Measurements from ENCODE around the gene EPB41L1. TPM values are rescaled to one million over a fixed set of nuclear protein-coding genes. Genes with fewer than 3 reads are reported as not detected.

EPB41L1 gene
- under 1 TPM in 1 of 2 experiments, not detected in 1; 0.28 TPM for total RNA-seq

DNA sequence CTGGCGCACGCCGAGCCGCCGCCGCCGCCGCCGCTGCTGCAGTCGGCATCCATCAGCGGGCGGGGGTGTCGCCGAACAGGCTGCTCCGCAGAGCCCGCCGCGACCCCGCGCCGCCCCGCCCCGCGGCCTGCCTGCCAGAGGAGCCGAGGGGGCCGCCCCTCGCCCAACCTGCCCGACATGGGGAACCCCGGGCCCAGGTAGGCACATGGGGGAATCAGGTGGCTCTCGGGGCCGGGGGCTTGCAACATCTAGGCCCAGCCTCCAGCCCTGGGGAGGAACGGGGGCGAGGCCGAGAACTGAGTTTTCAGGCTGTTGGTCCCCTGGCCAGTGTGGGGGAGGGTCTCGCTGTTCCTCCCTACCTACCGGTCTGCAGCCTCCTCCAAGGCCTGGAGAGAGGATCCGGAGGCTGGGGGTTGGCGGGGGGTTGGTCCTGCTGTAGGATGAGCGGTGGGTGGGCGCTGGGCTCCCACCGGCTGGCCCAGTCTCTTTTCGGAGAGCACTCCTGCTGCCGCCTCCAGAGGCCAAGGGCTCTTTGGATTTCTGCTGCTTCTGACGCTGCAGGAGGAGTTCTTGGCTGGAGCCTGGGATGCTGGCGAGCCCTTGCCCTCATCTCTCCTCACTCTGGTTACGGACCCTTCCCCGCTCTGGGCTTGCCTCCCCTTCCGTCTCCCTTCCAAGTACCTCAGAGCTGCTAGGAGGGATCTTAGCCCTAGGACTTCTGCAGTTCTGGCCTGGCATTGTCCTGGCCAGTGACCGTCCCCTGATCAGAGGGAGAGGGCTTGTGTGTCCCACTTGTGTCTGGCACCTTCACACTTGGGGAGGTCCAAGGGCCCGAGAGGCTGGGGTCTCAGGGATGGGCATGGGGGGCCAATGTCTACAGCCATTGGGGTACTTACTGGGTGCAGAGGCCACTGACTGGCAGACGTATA lies at the start of gene EPB41L1:
EPB41L1 (plus strand) TSS at position 41 of the 929 bp plus-strand sequence. CDS start 19,038 bp downstream, outside the sequence.
- DNase-seq (no peak), ATAC-seq (no peak)
- Mint-ChIP-seq H3K4me1 (peaks cover 2% of the 10 kb centered on the region), H3K4me3 (no peak within 1 kb of the TSS), H3K36me3 (no peaks in the 10 kb centered on the region), H3K27ac (no peak within 1 kb of the TSS), H3K9me3 (ENCODE audit: low read depth) (no peaks in the 10 kb centered on the region), H3K27me3 (peaks cover 39% of the 10 kb centered on the region)
- CTCF ChIA-PET = interaction anchor here (3.5 to 4.3 kb wide), 2 partner anchors 44 to 163 kb away, joined by 13 to 17 read pairs; no protein-coding TSS in a partner anchor

DNA sequence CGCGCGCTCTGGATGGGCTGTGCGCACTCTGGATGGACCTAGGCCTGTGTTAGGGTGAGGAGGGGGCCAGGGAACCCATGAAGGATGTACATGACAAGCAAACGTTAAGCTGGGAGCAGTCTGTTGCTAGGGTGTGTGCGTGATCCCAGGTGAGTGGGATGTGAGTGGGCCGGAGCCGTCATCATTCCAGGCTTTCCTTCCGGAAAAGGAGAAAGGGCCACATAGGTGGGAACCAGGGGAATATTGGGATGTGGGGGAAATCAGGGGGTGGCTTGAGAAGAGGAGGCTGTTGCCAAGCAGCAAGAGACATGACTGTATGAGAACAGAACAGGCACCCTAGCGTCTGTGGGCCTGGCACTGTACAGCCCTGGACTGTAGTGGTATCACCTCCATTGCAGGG lies 49.7 kb upstream of the EPB41L1 start:
- Mint-ChIP-seq H3K4me1 (no peaks in the 10 kb centered on the region), H3K27me3 (no peaks in the 10 kb centered on the region), H3K9me3 (ENCODE audit: low read depth) (no peaks in the 10 kb centered on the region), H3K36me3 (no peaks in the 10 kb centered on the region), H3K27ac (no peak overlapping the region), H3K4me3 (no peak overlapping the region)
- DNase-seq = no peak
- no peak for ATAC-seq
- CTCF ChIA-PET = interaction anchor here (1.1 kb wide), 1 partner anchor 24 kb away, joined by 3 read pairs; no protein-coding TSS in a partner anchor

DNA sequence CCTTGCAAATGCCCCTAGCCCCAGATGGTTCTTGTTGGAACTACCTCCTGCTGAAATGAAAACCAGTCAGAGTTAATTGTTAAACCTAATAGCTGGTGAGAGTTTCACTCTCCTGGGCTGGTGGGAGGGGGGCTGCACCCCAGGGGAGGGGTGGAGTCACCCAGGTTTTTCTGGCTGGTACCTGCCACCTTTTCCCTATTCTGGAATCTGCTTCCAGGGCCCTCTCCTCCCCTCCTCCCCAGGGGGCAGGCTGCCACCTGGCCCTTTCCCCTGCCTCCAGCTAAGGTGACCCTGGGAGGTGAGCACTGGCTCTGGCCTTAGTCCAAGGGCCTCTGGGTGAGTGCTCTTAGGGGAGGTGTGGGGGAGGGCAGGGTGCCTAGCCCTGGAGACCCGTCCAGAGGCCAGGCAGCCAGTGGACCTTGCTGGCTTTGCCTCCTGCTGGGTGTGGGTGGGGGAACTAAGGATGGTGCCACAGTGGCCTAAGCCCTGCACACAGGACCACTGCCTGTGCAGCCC lies 48.8 kb upstream of the EPB41L1 start:
- ATAC-seq (no peak), DNase-seq (no peak)
- CTCF ChIA-PET = interaction anchor here (1.1 kb wide), 1 partner anchor 23 kb away, joined by 3 read pairs; no protein-coding TSS in a partner anchor
- Mint-ChIP-seq H3K4me3 (no peak overlapping the region), H3K36me3 (no peaks in the 10 kb centered on the region), H3K9me3 (ENCODE audit: low read depth) (no peaks in the 10 kb centered on the region), H3K27me3 (no peaks in the 10 kb centered on the region), H3K27ac (no peak overlapping the region), H3K4me1 (no peaks in the 10 kb centered on the region)

DNA sequence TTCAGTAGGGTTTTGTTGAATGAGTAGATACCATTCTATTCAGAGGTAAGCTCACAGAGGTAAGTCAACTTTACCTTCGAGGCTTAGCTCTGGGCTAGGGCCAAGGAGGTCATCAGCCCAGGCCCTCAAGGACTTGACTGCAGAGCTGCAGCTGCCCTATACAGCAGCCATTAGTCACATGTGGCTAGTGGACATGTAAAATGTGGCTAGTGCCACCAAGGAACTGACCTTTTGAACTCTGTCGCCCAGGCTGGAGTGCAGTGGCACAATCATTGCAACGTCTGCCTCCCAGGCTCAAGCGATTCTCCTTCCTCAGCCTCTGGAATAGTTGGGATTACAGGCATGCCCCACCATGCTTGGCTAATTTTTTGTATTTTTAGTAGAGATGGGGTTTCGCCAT lies 47.9 kb upstream of the EPB41L1 start:
- no peaks in the 10 kb centered on the region for H3K36me3 Mint-ChIP-seq
- CTCF ChIA-PET = no interaction called here
- DNase-seq = no peak
- no peak overlapping the region for H3K27ac Mint-ChIP-seq
- no peaks in the 10 kb centered on the region for H3K27me3 Mint-ChIP-seq
- no peaks in the 10 kb centered on the region for H3K4me1 Mint-ChIP-seq
- no peaks in the 10 kb centered on the region for H3K9me3 Mint-ChIP-seq (ENCODE audit: low read depth)
- no peak for ATAC-seq
- H3K4me3 Mint-ChIP-seq = no peak overlapping the region

DNA sequence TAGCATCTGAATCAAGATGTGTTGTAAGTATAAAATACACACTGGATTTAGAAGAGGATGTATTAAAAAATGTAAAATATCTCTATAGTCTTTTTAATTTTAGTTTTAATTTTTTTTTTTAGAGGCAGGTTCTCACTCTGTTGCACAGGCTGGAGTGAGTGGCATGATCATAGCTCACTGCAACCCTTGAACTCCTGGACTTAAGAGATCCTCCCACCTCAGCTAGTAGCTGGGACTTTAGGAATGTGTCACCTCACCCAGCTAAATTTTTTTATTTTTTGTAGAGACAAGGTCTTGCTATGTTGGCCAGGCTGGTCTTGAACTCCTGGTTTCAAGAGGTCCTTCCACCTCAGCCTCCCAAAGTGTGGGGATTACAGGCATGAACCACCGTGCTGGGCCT lies 46.7 kb upstream of the EPB41L1 start:
- CTCF ChIA-PET = interaction anchor here (1.6 kb wide), 1 partner anchor 115 kb away, joined by 6 read pairs; no protein-coding TSS in a partner anchor
- no peak overlapping the region for H3K4me3 Mint-ChIP-seq
- no peak overlapping the region for H3K27ac Mint-ChIP-seq
- no peaks in the 10 kb centered on the region for H3K36me3 Mint-ChIP-seq
- H3K4me1 Mint-ChIP-seq = no peaks in the 10 kb centered on the region
- no peaks in the 10 kb centered on the region for H3K9me3 Mint-ChIP-seq (ENCODE audit: low read depth)
- H3K27me3 Mint-ChIP-seq = peaks cover 4% of the 10 kb centered on the region
- ATAC-seq (no peak), DNase-seq (no peak)

DNA sequence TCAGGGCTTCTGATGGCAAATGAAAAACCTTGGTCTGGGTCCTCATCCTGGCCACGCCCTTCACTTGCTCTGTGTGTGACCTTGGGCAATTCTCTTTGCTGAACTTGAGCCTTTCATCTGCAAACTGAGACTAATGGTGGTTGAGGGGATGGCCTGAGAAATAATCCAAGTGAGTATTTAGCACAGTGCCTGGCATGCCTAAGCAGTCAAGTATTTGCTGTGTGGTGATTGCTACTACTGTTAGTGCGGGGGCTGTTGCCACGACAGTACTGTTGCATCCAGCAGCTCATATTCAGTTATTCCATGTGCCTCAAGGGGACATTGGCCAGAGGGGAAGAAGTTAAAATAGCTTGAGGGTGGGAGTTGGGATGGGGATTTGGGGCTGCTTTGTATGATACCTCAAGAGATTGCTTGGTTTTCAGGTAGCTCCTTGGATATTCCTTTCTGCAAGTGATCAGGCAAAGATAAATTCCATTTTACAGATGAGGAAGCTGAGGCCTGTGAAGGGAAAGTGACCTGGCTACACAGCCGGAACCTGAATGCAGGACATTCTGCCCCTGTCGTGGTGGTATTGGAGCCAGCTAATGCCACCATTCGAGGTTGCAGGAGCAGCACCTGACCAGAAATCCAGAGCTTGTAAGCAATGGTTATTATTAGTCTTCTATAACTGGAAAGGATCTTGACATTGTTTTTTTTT lies 45.1 kb upstream of the EPB41L1 start:
- no peaks in the 10 kb centered on the region for H3K4me1 Mint-ChIP-seq
- peaks cover 6% of the 10 kb centered on the region for H3K27me3 Mint-ChIP-seq
- no peak overlapping the region for H3K4me3 Mint-ChIP-seq
- CTCF ChIA-PET = interaction anchor here (0.6 to 1.8 kb wide), 5 partner anchors 90 to 319 kb away, joined by 3 to 8 read pairs (median 3); no protein-coding TSS in a partner anchor
- no peak overlapping the region for H3K27ac Mint-ChIP-seq
- H3K9me3 Mint-ChIP-seq (ENCODE audit: low read depth) = no peaks in the 10 kb centered on the region
- DNase-seq (no peak), ATAC-seq (no peak)
- H3K36me3 Mint-ChIP-seq = no peaks in the 10 kb centered on the region

DNA sequence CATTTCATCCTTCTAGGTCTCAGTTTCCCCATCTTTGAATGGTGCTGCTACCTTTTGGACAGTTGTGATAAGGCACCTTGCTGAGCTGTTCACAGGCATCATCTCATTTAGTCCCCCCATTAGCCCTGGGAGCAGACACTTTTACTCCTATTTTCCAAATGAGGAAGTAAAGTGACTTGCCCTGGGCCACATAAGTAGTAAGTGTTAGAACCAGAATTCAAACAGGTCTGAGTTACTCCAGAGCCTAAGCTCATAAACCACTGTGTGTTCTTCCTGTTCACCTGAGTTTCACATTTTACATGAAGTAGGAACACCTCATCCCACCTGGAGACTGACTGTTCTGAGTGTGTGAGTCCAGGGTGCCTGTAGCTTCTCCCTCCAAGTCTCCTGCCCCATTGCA lies 43.5 kb upstream of the EPB41L1 start:
- no peak for DNase-seq
- ATAC-seq = no peak
- Mint-ChIP-seq H3K9me3 (ENCODE audit: low read depth) (no peaks in the 10 kb centered on the region), H3K36me3 (no peaks in the 10 kb centered on the region), H3K4me3 (no peak overlapping the region), H3K27ac (no peak overlapping the region), H3K27me3 (peaks cover 9% of the 10 kb centered on the region), H3K4me1 (no peaks in the 10 kb centered on the region)
- CTCF ChIA-PET = interaction anchor here (0.7 to 1.8 kb wide), 3 partner anchors 118 to 1651 kb away, joined by 3 to 8 read pairs (median 4); no protein-coding TSS in a partner anchor

DNA sequence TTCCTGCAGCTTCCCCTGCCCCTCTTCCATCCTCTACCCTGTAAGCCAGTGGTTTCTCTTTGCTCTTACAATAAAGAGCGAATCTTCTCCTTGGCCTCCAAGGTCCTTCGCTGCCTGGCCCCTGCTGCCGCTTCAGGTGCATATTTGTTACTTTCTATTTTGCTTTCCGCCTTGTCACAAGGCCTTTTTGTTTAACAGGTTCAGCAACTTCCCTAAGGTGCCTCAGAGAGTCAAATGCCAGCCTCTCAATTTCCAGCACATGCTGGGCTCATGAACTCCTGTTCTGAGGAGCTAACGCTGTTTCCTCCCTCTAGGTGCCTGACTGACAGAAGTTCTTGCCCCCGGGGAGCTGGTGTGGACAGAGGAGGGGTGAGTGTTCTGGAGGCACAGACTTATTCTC lies 42.4 kb upstream of the EPB41L1 start:
- H3K27ac Mint-ChIP-seq = no peak overlapping the region
- ATAC-seq = no peak
- H3K4me1 Mint-ChIP-seq = no peaks in the 10 kb centered on the region
- H3K27me3 Mint-ChIP-seq = peaks cover 11% of the 10 kb centered on the region
- CTCF ChIA-PET = interaction anchor here (0.7 kb wide), 1 partner anchor 91 kb away, joined by 3 read pairs; no protein-coding TSS in a partner anchor
- no peak for DNase-seq
- no peak overlapping the region for H3K4me3 Mint-ChIP-seq
- H3K9me3 Mint-ChIP-seq (ENCODE audit: low read depth) = no peaks in the 10 kb centered on the region
- no peaks in the 10 kb centered on the region for H3K36me3 Mint-ChIP-seq

DNA sequence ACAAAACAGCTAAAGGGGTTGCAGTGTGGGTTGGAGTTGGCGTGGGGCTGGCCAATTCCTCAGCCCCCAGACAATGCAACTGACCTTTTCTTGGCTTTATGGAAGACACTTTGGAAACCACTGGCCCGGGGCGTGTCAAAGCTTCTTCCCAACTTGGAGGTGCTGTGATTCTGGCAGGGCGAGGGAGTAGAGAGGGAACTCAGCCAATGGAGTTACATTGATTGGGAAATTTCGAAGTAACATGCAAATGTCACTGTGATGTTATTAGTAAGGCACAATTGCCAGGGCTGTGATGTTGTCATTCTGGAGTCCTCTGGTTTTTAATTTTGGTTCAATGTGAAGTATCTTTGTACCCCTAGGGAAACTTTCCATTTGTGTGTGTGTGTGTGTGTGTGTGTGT lies 41.5 kb upstream of the EPB41L1 start:
- H3K9me3 Mint-ChIP-seq (ENCODE audit: low read depth) = no peaks in the 10 kb centered on the region
- peaks cover 15% of the 10 kb centered on the region for H3K27me3 Mint-ChIP-seq
- H3K36me3 Mint-ChIP-seq = no peaks in the 10 kb centered on the region
- no peaks in the 10 kb centered on the region for H3K4me1 Mint-ChIP-seq
- CTCF ChIA-PET = interaction anchor here (0.7 to 2.2 kb wide), 3 partner anchors 21 to 120 kb away, joined by 3 to 5 read pairs (median 3); no protein-coding TSS in a partner anchor
- ATAC-seq (no peak), DNase-seq (no peak)
- no peak overlapping the region for H3K4me3 Mint-ChIP-seq
- no peak overlapping the region for H3K27ac Mint-ChIP-seq

DNA sequence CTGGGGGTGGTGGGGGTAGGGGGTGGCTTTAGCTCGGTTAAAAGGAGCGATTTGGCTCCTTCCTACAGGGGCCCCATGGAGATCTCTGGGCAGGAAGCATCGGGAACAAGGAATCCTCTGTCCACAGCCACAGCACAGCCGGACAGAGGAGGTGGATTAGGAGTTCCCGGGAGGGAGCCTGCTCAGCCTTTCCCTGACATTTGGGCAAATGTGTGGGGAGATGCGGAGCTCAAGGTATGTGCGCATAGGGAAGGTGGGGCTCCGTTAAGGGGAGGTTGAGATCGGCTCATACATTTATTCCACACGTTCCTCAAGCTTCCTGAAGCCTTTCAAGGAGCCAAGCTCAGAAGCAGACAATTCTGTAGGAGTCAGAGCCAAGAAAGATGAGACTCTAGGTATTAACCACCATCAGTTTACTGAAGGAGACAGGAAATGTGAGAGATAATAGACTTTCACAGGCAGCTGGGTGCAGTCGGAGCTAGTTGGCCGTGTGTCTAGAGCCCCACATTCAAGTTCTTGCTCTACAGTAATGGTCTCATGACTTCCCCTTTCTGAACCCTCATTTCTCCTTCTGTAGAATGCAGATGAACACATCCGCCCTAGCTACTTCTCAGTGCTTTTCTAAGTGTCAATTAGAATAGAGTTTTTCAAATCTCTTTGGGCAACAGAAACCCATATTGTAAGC lies 40.8 kb upstream of the EPB41L1 start:
- no peaks in the 10 kb centered on the region for H3K9me3 Mint-ChIP-seq (ENCODE audit: low read depth)
- no peak overlapping the region for H3K4me3 Mint-ChIP-seq

DNA sequence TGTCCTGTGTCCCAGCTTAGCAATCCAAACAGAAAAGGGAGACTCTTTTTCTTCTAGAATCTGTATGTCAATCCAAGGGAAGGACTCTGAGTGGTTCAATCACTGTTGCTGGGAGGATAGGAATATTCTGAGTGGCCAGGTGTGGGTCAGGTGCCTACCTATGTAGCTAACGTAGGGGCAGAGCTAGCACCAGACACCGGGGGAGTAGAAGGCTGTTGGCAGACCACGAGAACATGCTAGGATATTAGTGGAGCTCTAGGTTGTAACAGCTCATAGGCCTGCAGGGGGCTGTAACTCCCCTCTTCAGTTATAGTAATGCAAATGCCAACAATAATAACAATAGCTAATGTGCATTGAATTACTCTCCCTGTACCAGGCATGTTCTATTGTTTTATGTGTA lies 39.8 kb upstream of the EPB41L1 start:
- Mint-ChIP-seq H3K9me3 (ENCODE audit: low read depth) (no peaks in the 10 kb centered on the region), H3K4me3 (no peak overlapping the region), H3K27me3 (peaks cover 25% of the 10 kb centered on the region), H3K36me3 (no peaks in the 10 kb centered on the region), H3K27ac (no peak overlapping the region), H3K4me1 (no peaks in the 10 kb centered on the region)
- no peak for ATAC-seq
- CTCF ChIA-PET = interaction anchor here (0.9 to 2.5 kb wide), 3 partner anchors 24 to 122 kb away, joined by 3 to 9 read pairs (median 5); no protein-coding TSS in a partner anchor
- DNase-seq = no peak

More for the DNA sequence above, 40.8 kb upstream of the EPB41L1 start:
- ATAC-seq = no peak
- Mint-ChIP-seq H3K27me3 (peaks cover 19% of the 10 kb centered on the region), H3K4me1 (no peaks in the 10 kb centered on the region), H3K27ac (no peak overlapping the region), H3K36me3 (no peaks in the 10 kb centered on the region)
- CTCF ChIA-PET = interaction anchor here (0.5 to 2.5 kb wide), 5 partner anchors 20 to 128 kb away, joined by 3 to 9 read pairs (median 4); no protein-coding TSS in a partner anchor
- DNase-seq = no peak

DNA sequence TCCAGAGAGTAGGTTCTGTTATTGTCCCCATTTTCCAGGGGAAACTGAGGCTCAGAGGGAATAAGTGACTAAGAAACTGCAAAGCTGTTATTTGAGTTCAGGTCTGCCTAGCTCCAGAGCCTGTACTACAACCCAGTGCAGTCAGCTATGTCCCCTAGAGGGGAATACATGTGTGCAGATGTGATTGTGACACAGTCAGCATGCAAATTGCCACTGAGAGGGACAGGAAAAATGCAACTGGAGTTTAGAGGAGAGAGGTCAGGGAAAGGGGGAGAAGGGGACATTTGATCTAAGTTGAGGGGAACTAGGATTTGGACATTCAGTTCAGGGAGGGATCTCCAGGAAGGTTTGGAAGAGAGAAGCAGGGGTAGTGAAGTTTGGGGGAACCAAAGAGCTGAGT lies 38.6 kb upstream of the EPB41L1 start:
- Mint-ChIP-seq H3K27me3 (peaks cover 30% of the 10 kb centered on the region), H3K9me3 (ENCODE audit: low read depth) (no peaks in the 10 kb centered on the region), H3K27ac (no peak overlapping the region), H3K4me1 (no peaks in the 10 kb centered on the region), H3K4me3 (no peak overlapping the region), H3K36me3 (no peaks in the 10 kb centered on the region)
- no peak for ATAC-seq
- CTCF ChIA-PET = interaction anchor here (2.5 kb wide), 1 partner anchor 23 kb away, joined by 9 read pairs; no protein-coding TSS in a partner anchor
- no peak for DNase-seq
